HG02759 (cell line): ENCODE measurements around the gene COL6A2.
"Not testable (repeated sequence)": the region's sequence is repeated elsewhere in the genome, so short reads cannot be mapped to it uniquely, and the experiment has no call there.

ENCODE experiments used
- ATAC-seq: cut with Tn5 transposase; IDR thresholded peaks from one replicate; pipeline ENCODE4 v1.9.1; 2021; ENCODE audit warnings: mild to moderate bottlenecking, moderate library complexity; ENCODE audit not compliant: unreplicated experiment

COL6A2 gene

DNA sequence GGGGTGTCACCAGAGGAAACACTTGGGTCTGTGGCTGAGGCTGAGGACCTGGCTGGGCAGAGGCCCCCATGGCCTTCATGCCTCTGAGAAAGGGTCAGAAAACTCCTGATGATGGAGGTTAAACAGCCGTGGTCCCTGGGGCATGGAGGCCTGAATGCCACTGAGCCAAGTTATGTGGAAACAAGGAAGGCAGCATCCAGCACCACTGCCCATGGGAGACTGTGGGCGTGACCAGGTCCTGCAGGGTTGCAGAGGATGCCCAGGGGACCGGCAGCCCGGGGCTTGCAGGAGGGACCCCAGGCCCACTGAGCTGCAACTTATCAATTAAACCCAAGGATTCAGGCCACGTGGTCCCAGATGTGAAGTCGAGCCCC is 18.9 kb upstream of the COL6A2 start:
- ATAC-seq = no peak

DNA sequence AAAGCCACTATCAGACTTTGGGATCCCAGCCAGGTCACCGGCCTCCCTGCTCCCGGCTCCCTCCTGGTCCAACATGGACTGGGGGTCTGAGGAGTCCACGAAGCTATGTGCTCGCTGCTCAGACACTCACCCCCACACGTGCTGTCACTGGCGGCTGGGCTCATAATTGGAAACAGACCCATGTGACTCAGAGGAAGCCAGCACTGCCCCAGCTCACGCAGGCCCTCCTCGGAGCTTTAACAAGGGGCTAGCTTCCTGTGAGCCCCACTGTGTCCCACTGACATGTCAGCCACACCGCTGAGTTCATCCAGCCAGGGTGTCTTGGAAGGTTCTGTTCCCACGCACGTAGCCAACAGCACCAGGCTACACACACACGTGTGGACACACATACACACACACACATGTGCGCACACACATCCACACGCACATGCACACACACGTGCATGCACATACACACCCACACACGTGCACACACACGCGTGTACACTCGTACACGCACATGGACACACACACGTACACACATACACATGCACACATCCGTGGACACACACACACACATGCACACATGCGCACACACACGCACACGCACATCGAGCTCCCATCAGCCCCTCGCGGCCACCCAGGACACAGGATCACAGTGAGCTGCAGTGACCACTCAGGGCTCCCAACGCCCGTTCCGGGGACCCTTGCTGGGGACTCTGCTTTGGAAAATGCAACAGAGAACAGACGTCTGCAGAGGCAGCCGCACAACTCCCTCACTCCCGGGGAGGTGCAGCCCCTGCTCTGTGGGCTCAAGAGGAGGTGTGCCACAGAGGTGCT is 18.4 kb upstream of the COL6A2 start:
- no peak for ATAC-seq

DNA sequence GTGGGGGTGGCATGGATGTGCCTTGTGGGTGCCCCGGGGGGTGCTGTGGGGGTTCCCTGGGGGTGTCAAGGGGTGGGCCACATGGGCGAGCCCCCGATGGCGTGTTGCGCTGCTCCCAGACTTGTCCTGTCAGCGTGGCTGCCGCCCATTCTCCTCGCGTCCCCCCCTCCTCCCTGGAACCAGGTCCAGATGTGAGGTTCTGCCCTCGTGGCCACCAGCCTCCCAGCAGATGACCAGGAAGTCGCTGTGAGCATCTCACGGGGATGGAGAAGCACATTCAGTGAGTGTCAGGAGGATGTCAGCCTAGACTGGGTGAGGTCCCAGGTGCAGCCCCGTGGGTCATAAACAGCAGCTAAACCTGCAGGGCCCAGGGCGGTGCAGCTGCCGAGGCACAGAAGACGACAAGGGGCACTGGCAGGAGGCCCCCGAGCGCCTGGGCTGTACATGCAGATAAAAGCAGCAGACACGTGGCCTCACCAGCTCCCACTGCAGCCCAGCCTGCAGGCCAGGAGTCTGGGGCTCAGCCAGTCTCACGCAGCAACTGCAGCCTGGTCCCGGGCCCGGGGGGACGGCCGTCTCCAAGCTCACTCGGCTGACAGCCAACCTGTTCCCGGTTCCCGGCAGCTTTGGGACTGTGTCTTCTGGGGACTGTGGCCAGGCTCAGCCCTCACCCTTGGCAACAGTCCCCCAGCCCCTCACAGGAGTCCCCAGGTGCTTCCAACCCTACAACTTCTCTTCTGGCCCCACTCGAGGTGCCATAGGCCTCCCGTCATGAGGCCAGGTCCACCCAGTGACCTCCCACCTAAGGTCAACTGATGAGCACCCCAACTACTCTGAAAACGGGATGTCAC is 17.5 kb upstream of the COL6A2 start:
- ATAC-seq = no peak

DNA sequence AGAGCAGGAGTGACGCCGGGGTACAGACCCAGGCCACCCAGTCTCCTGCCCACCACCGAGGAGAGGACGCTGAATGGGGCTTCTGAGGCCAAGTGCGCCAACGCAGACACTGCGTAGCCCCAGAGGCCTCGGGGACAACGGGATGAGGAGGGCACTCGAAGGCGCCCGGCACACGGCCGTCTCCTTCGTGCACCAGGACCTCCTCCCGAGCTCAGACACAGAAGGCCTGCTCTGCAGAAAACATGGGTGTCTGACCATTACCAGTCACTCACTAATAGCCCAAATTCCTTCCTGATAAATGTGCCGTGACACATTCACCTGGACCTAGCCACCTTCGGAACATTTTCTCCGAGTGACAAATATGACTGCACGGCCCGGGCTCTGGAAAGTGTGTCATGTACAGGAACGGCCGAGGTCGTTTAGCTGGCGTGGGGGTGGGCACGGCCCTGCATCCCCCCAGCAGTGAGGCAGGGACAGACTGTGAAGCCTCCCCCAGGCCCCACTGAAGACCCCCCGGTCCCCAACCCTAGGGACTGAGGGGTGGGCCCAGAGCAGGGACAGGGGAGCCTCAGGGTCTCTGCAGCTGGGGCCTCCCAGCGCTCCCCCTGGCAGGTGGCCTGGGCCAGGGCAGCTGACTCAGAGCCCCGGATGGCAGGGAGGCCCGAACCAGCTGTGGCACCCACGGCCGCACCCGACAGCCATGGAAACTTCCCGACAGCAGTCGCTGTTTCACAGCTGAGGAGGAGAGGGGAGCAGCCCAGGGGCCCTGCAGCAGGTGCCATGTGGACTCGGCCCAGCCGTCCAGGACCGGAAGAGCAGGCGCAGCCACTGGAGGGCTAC is 16.7 kb upstream of the COL6A2 start:
- ATAC-seq = no peak

DNA sequence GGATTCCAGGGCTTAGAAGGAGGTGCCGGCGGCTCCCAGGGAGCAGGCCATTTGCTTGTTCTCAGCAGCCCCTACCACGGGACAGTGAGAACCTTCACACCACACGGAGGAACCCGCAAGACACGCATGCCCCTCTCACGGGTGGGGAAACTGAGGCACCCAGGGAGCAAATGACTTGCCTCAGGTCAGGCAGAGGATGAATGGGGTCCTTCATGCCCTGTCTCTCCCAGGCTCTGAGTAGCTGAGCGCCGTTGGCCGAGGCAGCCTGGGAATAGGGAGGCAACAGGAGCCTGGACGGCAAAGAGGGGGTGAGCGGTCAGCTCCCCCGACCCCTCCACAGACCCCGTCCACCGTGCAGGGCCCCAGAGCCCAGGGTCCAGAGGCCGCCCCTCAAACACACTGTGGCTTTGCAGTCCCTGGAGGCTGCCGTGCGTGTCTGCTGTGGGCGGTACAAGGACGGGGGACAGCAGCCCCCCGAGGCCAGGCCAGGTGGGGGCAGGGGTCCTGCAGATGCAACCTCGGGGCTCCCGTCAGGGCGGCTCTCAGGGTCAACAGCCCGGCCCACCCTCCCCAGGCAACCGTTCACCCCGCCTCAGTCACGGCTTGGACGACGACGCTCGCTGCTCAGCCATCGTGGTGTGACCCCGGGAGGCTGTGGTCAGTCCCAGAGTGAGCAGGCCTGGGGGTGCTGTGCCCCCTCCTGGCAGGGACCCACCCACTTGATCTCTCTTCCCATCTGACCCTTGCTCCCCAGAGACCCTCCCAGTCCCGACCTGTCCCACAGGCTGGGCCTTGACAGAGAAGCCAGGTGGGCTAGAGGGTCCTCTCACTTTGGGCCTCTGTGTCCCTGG is 15.8 kb upstream of the COL6A2 start:
- no peak for ATAC-seq

DNA sequence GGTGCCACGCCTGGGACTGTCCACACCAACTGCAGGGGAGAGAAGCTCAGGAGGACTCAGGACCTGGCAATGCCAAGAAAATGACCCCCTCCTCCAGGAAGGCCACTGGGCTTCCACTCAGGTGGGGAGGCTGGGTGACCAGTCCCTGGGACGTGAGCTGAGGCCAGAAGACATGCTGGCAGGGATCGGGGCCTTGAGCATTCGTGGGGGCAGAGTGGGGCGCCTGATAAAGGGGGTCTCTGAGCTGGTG is 15.3 kb upstream of the COL6A2 start:
- ATAC-seq = no peak

DNA sequence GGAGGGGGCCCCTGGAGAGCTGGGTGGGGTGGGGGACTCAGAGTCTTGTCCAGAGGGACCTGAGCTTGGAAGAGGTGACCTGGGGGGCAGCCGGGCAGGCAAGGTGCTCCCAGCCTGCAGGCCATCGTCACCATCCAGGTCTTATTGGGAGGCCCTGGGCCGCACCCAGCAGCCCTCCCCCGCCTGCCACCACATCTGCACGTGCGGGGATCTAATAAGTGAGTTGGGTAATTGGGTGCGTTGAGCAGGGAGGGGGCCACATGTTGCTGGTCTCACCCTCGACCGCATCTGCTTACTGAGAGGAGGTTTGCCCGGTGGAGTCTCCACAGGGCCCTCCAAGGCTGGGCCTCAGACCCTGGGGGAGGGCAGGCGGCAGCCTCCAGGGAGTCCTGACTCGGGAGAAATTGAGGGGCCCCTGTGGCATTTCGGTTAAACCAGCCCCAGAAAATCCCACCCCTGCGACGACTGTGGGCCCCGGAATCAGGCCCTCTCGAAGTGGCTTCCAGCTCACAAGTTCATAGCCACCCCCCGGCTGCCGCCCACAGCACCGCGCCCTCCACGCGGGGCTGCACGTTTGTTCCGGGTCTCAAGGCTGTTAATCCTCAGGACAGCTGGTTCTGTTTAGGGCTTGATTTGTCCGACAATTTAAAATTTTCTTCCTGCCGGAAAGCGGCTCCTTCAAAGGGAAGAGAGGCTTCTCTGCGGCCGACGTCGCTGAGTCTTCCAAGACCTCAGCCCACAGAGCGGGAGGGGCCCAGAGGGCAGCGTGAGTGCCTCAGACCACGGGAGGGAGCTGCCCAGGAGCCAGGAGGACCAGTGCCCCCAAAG is 14.7 kb upstream of the COL6A2 start:
- ATAC-seq = no peak

DNA sequence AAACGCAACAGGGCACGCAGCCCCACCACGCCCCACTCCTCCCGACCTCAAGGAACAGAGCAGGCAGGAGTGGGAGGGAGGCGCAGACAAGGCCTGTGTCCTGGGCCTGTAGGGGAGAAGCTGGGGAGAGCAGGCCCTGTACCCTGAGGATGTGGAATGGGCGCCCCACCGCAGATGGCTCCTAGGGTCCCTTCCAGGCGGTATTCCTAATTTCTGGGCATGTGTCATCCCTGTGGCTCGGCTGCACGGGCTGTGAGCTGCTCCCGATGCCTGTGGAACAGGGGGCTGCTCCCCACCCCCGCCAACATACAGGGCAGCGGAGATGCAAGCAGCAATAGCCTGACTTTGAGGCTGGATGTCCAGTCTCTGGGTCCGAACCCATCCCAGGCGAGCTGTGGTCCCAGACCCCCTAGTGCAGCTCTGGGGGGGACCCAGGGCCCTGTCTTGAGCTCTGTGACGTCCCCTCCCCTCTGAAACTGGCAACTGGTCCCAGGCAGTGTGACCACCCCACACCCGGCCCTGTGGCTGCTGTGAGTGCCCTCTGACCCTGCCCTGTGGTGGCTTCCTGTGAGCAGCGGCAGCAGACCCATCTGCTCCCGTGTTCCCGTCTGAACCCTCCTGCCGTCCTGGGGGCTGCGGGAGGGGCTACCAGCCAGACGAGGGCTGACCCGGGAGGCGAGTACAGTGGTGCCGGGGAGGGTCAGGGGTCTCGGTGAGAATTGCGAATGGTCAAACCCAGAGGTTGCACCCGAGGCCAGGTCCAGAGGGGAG is 13.9 kb upstream of the COL6A2 start:
- no peak for ATAC-seq

DNA sequence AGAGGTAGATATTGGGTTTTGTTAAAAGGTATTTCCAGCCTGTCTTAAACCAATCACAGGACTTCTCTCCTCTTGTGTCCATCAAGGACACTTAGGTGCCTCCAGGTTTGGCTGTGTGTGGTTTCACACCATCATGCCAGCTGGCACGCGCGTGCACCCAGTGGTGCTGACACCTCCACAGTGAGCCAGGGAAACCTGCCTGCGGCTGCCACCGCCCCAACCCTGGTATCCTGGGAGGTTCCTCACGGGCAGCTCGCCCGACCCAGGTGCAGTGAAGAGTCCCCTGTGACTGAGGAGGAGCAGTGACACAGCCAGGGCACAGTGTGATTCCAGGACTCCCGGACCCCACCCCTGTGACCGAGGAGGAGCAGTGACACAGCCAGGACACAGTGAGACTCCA is 13.2 kb upstream of the COL6A2 start:
- no peak for ATAC-seq

DNA sequence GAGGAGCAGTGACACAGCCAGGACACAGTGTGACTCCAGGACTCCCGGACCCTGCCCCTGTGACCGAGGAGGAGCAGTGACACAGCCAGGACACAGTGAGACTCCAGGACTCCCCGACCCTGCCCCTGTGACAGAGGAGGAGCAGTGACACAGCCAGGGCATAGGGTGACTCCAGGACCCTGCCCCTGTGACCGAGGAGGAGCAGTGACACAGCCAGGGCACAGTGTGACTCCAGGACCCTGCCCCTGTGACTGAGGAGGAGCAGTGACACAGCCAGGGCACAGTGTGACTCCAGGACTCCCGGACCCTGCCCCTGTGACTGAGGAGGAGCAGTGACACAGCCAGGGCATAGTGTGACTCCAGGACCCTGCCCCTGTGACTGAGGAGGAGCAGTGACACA is 12.7 kb upstream of the COL6A2 start:
- ATAC-seq = not testable (repeated sequence)

DNA sequence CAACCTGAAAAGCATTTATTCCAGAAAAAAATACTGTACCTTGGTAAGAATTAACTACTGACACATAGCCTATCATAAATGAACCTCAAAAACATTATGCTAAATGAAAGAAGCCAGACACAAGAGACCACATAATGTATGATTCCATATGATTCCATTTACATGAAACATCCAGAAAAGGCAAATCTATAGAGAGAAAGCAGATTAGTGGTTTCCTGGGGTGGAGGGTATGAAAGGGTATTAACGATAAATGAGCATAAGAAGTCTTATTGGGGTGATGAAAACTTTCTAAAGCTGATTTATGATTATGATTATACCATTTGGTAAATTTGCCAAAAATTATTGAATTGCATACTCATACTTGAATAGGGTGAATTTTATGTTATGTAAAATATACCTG is 10.3 kb upstream of the COL6A2 start:
- no peak for ATAC-seq

DNA sequence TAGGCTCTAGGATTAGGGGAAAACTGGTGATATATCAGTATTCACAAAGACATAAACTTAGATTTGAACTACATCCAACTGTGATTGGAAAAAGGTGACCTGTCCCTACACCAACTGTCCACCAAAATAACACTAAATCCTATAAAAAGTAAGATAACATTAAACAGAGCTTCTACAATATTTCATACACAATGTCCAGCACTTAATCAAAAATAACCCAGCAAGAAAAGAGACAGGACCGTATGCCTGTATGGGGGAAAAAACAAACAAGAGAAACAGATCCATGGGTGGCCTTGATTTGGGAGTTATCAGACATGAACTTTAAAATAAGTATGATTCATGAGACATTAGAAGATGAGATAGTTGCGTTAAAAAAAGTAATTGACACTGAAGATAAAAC is 9.7 kb upstream of the COL6A2 start:
- no peak for ATAC-seq

DNA sequence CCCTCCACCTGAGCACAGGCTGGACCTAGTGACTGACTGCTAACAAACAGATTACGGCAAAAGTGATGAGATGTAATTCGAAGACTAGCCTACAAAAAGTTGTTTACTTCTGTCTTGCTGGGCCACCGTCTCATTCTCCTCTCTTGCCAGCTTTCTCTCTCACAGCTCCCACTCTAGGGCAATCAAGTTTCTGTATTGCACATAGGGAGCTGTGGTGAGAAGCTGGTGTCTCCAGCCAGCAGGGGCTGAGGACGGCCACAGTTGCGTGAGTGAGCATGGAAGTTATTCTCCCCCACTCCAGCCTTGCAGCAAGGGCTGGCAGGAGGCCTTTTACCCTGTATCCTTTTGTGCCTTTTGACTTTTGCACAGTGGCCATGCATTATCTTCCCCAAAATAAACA is 8.6 kb upstream of the COL6A2 start:
- no peak for ATAC-seq

DNA sequence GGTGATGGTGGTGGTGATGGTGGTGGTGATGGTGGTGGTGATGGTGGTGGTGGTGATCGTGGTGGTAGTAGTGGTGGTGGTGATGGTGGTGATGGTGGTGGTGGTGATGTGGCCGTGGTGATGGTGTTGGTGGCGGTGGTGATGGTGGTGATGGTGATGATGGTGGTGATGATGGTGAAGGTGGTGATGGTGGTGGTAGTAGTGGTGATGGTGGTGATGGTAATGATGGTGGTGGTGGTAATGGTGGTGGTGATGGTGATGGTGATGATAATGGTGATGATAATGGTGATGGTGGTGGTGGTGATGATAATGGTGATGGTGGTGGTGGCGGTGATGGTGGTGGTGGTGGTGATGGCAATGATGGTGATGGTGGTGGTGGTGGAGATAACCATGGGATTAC is 6.8 kb upstream of the COL6A2 start:
- no peak for ATAC-seq

DNA sequence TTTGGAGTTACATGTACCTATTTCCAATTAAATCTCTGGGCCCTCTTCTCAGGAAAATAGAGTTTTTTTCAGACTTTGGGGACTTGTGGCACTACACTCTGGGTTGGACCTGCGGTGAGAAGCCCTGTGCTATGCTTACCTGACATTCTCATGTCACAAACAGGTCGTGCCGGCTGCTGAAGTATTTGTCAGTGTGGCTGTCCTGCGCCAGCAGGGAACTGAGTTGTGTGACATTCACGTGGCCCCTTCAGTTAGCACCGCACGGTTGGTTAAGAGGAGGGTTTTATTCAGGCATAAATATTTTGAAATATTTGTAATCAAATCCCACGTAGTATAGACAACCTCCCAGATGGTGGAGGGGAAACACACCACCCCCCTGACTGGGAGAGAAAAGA is 6.3 kb upstream of the COL6A2 start:
- ATAC-seq = no peak

DNA sequence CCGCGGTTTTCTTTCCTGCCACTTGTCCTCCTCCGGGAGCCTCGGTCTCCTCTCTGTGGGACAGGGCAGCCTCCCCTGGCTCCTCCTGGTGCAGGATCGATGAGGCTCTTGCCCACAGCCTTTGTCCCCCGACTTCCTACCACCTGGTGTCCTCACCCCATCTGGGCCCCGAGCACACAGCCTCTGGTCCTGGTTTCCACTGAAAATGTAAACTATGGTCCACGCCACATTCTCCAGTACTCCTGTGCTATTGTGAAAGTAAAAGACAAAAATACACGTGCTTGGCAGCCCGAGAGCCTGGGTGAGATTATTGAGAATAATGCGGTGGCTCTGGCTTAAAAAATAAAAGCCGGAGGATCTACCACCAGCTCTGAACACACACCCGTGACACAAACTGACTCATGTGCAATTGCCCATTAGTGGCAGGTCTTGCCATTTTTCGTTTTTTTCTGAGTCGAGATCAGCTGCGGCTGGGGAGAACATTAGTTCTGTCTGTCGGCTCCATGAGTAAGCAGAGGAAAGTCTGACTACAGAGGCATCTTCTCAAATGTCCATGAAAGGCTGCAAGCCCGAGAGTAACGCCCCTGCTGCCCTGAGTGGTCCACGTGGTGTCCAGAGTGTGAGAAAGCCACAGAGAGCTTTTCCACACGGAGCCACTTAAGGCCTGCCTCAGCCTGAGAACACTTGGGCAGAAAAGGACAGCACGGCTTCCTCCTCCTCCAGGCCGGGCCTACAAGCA is 5.7 kb upstream of the COL6A2 start:
- ATAC-seq = no peak

DNA sequence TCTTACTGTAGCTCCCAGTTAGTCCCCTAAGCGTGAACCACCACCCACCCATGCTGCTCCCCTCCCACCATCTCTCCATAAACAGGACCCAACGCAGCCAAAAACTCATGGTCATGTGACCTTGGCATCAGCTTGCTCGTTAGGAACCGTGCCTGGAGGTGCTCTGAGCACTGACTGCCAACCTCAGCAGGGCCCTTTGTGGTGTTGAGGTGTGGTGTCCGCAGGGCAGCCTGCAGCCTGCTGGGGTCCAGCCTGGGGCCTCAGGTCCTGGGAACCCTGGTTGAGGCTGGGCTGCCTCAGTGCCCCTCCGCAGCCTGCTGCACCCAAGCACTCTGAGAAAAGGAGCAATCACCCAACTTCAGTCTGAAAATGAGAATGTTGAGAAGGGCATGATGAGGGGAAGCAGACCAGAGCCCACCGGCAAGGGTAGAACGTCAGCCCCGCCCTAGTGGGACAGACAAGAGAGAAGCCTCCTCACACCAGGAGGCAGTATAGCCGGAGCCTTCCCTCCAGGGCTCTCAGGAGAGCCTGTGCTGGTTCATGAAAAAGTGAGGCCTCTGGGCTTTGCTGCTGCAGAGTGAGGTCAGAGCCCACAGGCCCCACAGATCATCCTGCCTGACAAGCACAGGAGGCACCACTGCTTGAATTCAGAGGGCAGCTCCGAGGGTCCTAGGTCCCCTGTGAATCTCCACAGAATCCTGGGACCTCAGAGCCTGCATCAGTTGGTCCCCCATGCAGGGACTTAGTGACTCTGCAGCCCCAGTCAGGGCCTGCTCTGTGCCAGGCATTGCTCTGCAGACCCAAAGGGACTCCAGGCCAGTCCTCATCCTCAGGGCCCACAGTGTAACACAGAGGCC is 4.9 kb upstream of the COL6A2 start:
- ATAC-seq = no peak
